Measurements from ENCODE around the gene NOTUM. TPM values are rescaled to one million over a fixed set of nuclear protein-coding genes. Genes with fewer than 3 reads are reported as not detected.

The NOTUM gene
- total and polyA plus RNA-seq, 2 experiments from 2014 or later: 0.29 to 1.6 TPM

DNA sequence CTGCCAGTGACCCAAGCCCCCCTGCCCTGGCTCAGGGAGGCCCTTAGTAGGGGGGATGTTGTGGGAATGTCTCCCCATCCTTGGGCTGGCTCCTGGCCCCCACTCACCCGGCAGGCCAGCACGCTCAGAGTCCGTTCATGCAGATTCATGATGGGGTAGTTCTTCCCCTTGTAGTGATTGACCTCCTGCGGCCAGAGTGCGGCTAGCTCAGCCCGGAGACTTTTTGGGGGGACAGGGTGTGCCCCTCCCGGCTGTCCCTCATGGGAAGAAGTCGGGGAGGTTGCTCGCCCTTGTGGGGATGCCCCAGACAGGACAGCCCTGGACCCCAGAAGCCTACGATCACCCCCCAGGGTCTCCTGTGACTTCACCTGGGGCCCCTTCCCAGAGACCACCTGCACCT, 55.0 kb downstream of the NOTUM start:
- DNase-seq (ENCODE audit: low spot score): no peak
- H3K4me1 Mint-ChIP-seq: peaks cover 5% of the 10 kb centered on the region; the same call in 2 of the 3 replicates
- no peaks in the 10 kb centered on the region; the same call in 2 of the 3 replicates for H3K36me3 Mint-ChIP-seq (ENCODE audit: low read depth)
- peaks cover 12% of the 10 kb centered on the region for H3K27me3 ChIP-seq (ENCODE audit: insufficient read depth)
- no peak overlapping the region for H3K27ac ChIP-seq (ENCODE audit: low read depth)
- peaks cover 9% of the 10 kb centered on the region for H4K20me1 ChIP-seq (replicated peaks; ENCODE audit: insufficient read depth)
- peaks cover 7% of the 10 kb centered on the region for H3K79me2 ChIP-seq (replicated peaks; ENCODE audit: insufficient read depth)
- H3K4me1 ChIP-seq (ENCODE audit: insufficient read depth): peaks cover 6% of the 10 kb centered on the region
- no peaks in the 10 kb centered on the region for H3K9me3 Mint-ChIP-seq
- H3K36me3 ChIP-seq (ENCODE audit: insufficient read depth): peaks cover 6% of the 10 kb centered on the region; the same call in 1 of the 2 replicates
- H3K27me3 Mint-ChIP-seq (ENCODE audit: insufficient read depth, low read depth, poor library complexity): peaks cover 16% of the 10 kb centered on the region
- H3K9me2 ChIP-seq (ENCODE audit: insufficient read depth): no peaks in the 10 kb centered on the region
- no peak for ATAC-seq
- H2AFZ ChIP-seq: no peak overlapping the region
- no peak for TF ChIP-seq EZH2phosphoT487 (IDR thresholded peaks at IDR 0.05; ENCODE audit: unreplicated experiment)
- TF ChIP-seq, protein P1, sequence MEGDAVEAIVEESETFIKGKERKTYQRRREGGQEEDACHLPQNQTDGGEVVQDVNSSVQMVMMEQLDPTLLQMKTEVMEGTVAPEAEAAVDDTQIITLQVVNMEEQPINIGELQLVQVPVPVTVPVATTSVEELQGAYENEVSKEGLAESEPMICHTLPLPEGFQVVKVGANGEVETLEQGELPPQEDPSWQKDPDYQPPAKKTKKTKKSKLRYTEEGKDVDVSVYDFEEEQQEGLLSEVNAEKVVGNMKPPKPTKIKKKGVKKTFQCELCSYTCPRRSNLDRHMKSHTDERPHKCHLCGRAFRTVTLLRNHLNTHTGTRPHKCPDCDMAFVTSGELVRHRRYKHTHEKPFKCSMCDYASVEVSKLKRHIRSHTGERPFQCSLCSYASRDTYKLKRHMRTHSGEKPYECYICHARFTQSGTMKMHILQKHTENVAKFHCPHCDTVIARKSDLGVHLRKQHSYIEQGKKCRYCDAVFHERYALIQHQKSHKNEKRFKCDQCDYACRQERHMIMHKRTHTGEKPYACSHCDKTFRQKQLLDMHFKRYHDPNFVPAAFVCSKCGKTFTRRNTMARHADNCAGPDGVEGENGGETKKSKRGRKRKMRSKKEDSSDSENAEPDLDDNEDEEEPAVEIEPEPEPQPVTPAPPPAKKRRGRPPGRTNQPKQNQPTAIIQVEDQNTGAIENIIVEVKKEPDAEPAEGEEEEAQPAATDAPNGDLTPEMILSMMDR (conservative IDR thresholded peaks at IDR 0.05; ENCODE audit: low read depth in 2 of 2): no peak
- no peak for TF ChIP-seq POLR2AphosphoS5 (IDR thresholded peaks at IDR 0.05; ENCODE audit: low read depth)
- no peak overlapping the region for H3K4me3 ChIP-seq
- no peak overlapping the region for H3K4me2 ChIP-seq
- no peak overlapping the region for H3K4me3 Mint-ChIP-seq
- peaks cover 20% of the 10 kb centered on the region for H3F3A ChIP-seq (replicated peaks; ENCODE audit: low read depth)
- no peak overlapping the region for H3K27ac Mint-ChIP-seq

DNA sequence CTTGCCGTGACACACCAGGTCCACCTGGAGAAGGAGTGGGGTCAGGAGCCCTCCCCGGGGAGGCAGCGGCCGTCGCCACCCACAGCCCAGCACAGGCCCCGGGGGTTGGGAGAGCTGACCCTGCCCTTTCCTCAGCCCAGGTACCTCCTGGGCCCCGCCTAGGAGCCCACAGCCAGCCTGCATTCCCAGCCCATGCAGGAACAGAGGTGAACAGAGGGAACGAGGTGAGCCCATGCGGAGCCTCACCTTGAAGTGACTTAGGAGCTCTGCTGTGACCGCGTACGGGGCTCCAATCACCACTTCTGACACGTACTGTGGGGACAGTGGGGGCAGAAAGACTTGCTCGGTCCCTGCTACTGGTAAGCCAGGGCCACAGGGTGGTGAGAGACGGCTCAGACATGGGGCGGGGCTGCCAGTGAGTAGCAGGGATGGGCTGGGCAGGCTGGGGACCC, 55.5 kb downstream of the NOTUM start:
- H3K4me1 ChIP-seq (ENCODE audit: insufficient read depth): peaks cover 6% of the 10 kb centered on the region
- no peak for ATAC-seq
- no peak overlapping the region for H3K4me3 ChIP-seq
- H3K27ac ChIP-seq (ENCODE audit: low read depth): no peak overlapping the region
- H3K4me2 ChIP-seq: no peak overlapping the region
- Mint-ChIP-seq H3K27ac (no peak overlapping the region), H3K36me3 (ENCODE audit: low read depth) (peaks cover 2% of the 10 kb centered on the region; the same call in 2 of the 3 replicates), H3K4me1 (peaks cover 5% of the 10 kb centered on the region; the same call in 2 of the 3 replicates), H3K9me3 (no peaks in the 10 kb centered on the region), H3K4me3 (no peak overlapping the region), H3K27me3 (ENCODE audit: insufficient read depth, low read depth, poor library complexity) (peaks cover 20% of the 10 kb centered on the region)
- H3K36me3 ChIP-seq (ENCODE audit: insufficient read depth): peaks cover 6% of the 10 kb centered on the region; the same call in 1 of the 2 replicates
- H4K20me1 ChIP-seq (replicated peaks; ENCODE audit: insufficient read depth): peaks cover 8% of the 10 kb centered on the region
- peaks cover 7% of the 10 kb centered on the region for H3K79me2 ChIP-seq (replicated peaks; ENCODE audit: insufficient read depth)
- no peak overlapping the region for H2AFZ ChIP-seq
- peaks cover 17% of the 10 kb centered on the region for H3K27me3 ChIP-seq (ENCODE audit: insufficient read depth)
- no peak for DNase-seq (ENCODE audit: low spot score)
- peaks cover 19% of the 10 kb centered on the region for H3F3A ChIP-seq (replicated peaks; ENCODE audit: low read depth)
- H3K9me2 ChIP-seq (ENCODE audit: insufficient read depth): no peaks in the 10 kb centered on the region
- TF ChIP-seq POLR2AphosphoS5 (IDR thresholded peaks at IDR 0.05; ENCODE audit: low read depth): no peak
- no peak for TF ChIP-seq ZNF331 (CRISPR knock-in tag; IDR thresholded peaks at IDR 0.05; ENCODE audit: low read depth)
- TF ChIP-seq, protein P1 (conservative IDR thresholded peaks at IDR 0.05; ENCODE audit: low read depth in 2 of 2): no peak
- no peak for TF ChIP-seq EZH2 (IDR thresholded peaks at IDR 0.05; ENCODE audit: low read depth, unreplicated experiment)
- TF ChIP-seq ZNF114 (CRISPR knock-in tag; IDR thresholded peaks at IDR 0.05): no peak
- TF ChIP-seq, protein P2, sequence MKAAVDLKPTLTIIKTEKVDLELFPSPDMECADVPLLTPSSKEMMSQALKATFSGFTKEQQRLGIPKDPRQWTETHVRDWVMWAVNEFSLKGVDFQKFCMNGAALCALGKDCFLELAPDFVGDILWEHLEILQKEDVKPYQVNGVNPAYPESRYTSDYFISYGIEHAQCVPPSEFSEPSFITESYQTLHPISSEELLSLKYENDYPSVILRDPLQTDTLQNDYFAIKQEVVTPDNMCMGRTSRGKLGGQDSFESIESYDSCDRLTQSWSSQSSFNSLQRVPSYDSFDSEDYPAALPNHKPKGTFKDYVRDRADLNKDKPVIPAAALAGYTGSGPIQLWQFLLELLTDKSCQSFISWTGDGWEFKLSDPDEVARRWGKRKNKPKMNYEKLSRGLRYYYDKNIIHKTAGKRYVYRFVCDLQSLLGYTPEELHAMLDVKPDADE (IDR thresholded peaks at IDR 0.05): no peak
- TF ChIP-seq NANOG (IDR thresholded peaks at IDR 0.05; ENCODE audit: borderline replicate concordance): no peak
- no peak for TF ChIP-seq EZH2phosphoT487 (IDR thresholded peaks at IDR 0.05; ENCODE audit: unreplicated experiment)
- TF ChIP-seq STAT1 (IDR thresholded peaks at IDR 0.05; ENCODE audit: unreplicated experiment): no peak
- no peak for TF ChIP-seq CREB1 (CRISPR knock-in tag; IDR thresholded peaks at IDR 0.05; ENCODE audit: low read depth)
- no peak for TF ChIP-seq JUNB (IDR thresholded peaks at IDR 0.05; ENCODE audit: unreplicated experiment)

Measured in GM23338 (cell line).